Hepatic stellate cell (primary cell): Measurements from ENCODE around the gene VCAM1.
"Not testable (repeated sequence)": the region's sequence is repeated elsewhere in the genome, so short reads cannot be mapped to it uniquely, and the experiment has no call there.

ENCODE experiments used
- DNase-seq: peaks from one replicate; pipeline ENCODE4 v3.0.0; 2011; ENCODE audit warnings: low spot score

Gene VCAM1

GRCh38 chr1:100719490-100719889 lies at the start of gene VCAM1:
Gene VCAM1 (plus strand): TSS chr1:100719742. CDS start chr1:100719861, 119 bp downstream.
- no peak for DNase-seq

- no peak for DNase-seq
Observed at GRCh38 chr1:100670083-100670482, 49.5 kb upstream of the VCAM1 start.

GRCh38 chr1:100671601-100672000 lies 47.9 kb upstream of the VCAM1 start:
- DNase-seq, result no peak

DNA sequence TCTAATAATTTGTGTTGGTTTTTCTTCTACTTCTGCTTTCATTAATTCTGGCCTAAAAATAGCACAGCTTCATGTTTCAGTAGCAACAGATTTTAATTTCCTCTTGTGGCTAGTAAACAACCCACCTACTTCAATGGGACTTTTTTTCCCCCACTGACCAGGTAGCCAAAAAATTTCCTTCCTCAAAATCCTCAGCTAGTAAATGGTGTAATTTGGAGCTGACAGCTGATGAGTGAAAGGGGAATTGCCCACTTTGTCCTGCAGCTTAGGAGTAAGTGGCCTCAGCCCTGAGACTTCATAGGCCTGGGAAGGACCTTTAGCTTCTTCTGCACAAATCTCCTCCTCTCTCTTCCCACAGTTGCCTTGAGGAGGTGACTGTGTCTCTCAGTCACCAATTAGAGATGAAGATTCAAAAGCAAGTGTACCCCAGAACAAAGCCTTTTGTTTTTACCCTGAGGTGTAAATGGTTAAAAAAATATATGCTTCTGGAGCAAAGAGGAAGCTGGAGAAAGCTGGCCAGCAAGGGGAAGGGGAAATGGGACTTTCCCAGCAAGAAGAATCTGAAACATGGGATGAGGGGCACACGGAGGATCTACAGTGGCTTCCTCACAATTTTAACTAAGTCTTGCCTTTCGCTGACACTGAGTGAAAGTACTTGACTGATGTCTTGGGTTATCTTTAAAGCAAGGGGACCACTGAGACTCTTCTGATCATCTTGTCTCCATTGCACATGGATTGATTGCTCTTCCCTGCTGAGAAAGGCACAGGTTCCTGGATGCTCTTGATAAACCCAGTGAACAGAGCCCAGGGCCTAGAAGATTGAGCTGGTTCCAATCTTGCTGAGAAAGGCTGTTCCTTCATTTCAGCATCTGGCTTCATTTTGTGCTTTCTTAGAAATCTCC lies 35.8 kb upstream of the VCAM1 start:
- DNase-seq, result no peak

- DNase-seq, result peak; percentile 7
Observed at GRCh38 chr1:100699744-100700143, 19.8 kb upstream of the VCAM1 start.

GRCh38 chr1:100700586-100700985 lies 19.0 kb upstream of the VCAM1 start:
- DNase-seq, result no peak

GRCh38 chr1:100703052-100703451 lies 16.5 kb upstream of the VCAM1 start:
- DNase-seq, result no peak

DNA sequence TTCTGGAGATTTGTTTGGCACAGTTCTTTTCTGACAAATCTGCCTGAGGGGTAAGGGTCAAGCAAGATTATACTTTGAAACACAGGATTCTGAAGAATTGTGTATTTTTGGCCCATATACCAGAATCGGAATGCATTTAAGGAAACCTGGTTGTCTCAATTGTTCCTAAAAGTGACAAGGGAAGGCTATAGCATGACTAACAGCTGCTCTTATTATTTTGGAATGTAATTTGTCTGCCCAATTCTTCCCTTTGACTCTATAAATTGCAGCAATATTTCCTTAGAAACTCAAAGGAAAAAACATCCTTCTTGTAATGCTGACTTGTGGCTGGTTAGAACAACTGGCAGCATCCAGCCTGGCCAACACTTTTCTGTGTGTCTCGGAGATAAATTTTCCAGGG lies 15.8 kb upstream of the VCAM1 start:
- no peak for DNase-seq

DNA sequence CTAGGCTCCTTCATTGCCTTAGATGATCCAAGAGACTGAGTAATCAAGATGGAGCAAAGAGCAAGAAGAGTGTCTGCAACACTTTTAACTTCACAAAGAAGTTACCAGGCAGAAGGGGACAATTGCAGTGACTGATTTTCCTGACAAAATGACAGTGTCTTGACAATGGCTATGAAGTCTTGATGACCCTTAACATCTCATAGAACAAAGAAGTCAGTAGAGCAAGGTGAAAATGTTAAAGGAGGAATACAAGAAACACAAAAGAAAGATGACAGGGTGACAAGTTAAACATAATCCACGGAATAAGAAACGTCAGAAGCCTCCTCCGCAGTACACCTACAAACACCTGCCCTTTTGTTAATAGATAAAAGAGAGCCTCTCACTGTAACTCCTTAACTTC lies 15.1 kb upstream of the VCAM1 start:
- no peak for DNase-seq

DNA sequence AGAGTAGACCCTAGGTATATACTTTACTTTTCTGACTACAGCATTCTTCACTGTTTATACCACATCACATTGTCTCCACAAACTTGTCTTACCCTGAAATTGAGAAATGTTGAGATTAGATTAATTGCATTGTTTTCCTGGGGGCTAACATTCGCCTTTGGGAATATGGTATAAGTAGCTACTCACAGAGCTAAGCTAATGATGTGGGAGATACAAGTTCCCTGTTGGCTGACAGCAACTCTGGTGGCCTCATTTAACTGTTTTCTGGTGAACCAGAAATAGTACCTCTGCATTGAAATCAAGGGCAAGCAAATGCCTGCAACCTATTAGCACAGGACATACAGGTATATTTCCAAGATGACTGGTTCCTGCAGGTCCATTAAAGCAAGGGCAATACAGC lies 13.2 kb upstream of the VCAM1 start:
- no peak for DNase-seq

DNA sequence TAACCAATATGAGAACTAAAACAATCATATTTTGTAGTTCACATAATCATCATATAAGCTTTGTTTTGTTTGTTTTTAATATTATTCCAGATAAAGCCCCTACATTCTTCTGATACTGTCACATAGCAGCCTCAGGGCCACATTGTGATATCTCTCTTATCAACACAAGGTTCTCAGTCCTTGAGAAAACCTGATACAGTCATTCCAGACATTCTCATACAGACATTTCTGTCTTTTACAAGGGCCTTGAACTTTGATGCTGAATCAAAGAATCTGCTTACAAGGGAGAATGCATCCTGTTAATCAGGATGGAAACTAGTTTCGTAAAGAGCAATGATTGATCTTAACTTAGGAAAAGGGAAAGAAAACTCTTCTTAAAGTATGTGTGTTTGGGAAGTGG lies 12.7 kb upstream of the VCAM1 start:
- DNase-seq, result no peak

GRCh38 chr1:100708476-100709062 lies 11.0 kb upstream of the VCAM1 start:
- DNase-seq, result no peak

GRCh38 chr1:100710906-100711682 lies 8.4 kb upstream of the VCAM1 start:
- DNase-seq, result no peak

- DNase-seq, result not testable (repeated sequence)
Observed at GRCh38 chr1:100713027-100713426, 6.5 kb upstream of the VCAM1 start.

- DNase-seq, result no peak
Observed at GRCh38 chr1:100713626-100714025, 5.9 kb upstream of the VCAM1 start.

- no peak for DNase-seq
Observed at GRCh38 chr1:100714599-100714998, 4.9 kb upstream of the VCAM1 start.

DNA sequence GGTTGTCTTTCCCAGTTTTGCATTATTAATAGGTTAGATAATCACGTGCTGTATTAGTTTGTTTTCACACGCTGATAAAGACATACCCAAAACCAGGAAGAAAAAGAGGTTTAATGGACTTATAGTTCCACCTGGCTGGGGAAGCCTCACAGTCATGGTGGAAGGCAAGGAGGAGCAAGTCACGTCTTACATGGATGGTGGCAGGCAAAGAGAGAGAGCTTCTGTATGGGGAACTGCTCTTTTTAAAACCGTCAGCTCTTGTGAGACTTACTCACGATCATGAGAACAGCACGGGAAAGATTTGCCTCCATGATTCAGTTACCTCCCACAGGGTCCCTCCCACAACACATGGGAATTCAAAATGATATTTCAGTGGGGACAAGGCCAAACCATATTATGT lies 2.3 kb upstream of the VCAM1 start:
- DNase-seq, result no peak

- DNase-seq, result no peak
Observed at GRCh38 chr1:100718581-100718980, 961 bp upstream of the VCAM1 start.

GRCh38 chr1:100720101-100720500 lies 559 bp downstream of the VCAM1 start:
- DNase-seq, result no peak

- DNase-seq, result no peak
Observed at GRCh38 chr1:100720751-100721150, 1.2 kb downstream of the VCAM1 start.

DNA sequence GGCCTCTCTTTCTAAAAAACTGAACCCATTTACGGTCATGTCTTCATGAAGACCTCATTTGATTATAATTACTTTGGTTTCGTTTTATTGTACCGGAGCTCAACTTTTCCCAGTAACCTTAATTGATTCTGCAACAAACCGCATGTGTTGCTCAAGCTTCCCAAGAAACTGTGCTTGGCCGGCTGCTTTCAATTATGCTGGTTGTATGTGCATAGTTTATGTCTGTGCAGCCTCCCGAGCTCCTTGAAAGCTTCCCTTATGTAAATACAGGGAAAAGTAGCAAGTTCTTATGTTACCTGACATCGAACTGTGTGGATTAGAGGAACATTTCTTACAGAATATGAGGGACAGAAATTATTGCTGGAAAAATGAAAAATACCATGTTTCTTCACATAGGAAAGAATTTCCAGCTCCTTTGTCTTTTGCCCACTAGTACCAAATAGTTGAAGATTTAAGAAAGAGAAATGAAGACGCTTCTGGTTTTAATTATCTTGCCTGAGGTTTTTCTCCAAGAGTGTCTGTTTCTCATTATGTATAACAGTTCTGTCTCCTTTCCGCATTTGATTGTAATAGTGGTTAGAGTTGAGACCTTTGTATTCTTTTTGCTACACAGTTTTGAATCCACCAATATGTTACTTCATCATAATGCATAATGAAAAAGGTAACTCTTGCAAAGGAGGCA lies 2.1 kb downstream of the VCAM1 start:
- no peak for DNase-seq

DNA sequence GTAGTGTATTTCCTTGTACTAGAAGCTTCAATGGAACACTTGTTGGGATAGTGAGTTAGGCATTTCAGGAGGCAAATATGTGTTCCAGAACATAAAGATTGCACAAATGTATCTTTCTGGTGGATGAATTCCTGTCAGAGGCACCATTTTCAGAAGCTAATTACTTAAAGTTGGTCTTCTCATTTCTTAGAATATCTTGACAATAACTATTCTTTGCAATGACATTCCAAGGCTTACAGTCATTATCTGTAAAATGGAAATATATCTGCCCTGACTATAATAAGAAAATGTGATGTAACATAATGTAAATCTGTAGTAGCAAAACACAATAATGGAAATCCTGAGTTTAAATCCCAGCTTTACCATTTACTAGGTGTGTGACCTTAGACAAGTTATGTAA lies 2.7 kb downstream of the VCAM1 start:
- DNase-seq, result no peak
